RPMI8226 (cell line): ENCODE measurements around the gene RGS7.
"Not testable (repeated sequence)": the region's sequence is repeated elsewhere in the genome, so short reads cannot be mapped to it uniquely, and the experiment has no call there.

Experiments
- DNase-seq: peaks from one replicate; pipeline ENCODE4 v3.0.0-alpha.2; 2015

RGS7 gene

GRCh38 chr1:241331328-241332036 lies 25.5 kb downstream of the RGS7 start:
- DNase-seq: no peak

DNA sequence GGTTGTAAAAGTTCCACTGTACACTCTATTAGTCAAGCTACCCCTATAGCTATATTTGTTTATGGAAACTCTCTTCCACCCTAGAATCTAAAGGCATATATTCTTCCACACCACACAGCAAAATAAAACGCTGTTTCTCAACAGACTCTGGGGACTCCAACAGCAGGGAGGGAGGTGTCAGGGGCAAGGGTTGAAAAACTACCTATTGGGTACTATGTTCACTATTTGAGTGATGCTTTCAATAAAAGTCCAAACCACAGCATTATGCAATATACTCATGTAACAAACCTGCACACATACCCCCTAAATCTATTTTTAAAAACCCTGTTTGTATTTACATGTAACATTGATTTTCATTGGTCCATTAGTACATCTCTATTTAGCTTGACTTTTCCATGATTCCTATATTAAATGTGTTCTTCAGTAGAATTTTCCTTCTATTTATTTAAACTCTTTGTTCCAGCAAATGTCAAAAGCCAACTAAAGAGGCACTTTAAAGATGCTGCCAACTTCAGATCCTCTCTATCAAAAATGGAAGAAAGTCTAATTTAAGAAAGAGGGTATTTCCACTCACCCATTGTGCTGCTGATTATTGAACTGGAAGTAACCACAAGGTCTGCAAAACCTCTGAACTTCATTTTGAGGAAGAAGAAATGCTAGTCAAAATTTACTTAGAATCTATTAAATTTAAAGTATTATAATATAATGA lies 26.2 kb downstream of the RGS7 start:
- no peak for DNase-seq

- no peak for DNase-seq
Measured at GRCh38 chr1:241325456-241325855, 31.5 kb downstream of the RGS7 start.

GRCh38 chr1:241323514-241324195 lies 33.4 kb downstream of the RGS7 start:
- DNase-seq: peak; percentile 49

GRCh38 chr1:241317676-241318075 lies 39.3 kb downstream of the RGS7 start:
- DNase-seq: no peak

DNA sequence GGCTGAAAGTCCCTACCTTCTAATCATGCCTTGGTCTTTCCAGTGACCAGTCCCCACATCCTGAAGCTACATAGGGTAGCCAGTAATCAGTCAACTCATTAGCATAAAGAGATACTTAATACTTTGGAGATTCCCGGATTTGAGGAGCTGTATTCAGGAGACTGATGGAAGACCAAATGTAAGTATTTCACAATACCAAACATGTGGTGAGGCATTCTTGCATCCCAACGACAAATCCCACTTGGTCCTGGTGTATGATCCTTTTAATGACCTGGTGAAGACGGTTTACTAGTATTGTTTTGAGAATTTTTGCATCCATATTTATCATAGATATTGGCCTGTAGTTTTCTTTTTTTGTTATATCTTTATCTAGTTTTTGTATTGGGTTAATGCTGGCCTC lies 40.6 kb downstream of the RGS7 start:
- no peak for DNase-seq

- no peak for DNase-seq
Measured at GRCh38 chr1:241311056-241311746, 45.8 kb downstream of the RGS7 start.

DNA sequence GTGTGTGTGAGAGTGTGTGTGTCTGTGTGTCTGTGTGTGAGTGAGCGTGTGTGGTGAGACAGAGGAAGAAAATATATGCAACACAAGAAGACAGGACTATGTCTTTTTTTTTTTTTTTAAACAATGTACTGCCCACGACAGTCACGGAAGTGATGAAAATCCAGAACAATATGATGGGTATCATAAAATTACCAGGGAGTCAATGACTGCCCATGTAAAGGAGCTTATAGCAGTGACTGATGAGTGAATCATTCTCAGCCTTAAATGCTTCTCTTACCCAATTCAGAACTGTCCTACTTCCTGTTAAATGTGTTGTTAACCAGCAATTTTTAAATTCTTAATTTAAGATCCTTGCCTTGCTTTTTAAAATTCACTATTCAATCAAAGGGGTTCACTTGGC lies 46.6 kb downstream of the RGS7 start:
- DNase-seq: no peak

DNA sequence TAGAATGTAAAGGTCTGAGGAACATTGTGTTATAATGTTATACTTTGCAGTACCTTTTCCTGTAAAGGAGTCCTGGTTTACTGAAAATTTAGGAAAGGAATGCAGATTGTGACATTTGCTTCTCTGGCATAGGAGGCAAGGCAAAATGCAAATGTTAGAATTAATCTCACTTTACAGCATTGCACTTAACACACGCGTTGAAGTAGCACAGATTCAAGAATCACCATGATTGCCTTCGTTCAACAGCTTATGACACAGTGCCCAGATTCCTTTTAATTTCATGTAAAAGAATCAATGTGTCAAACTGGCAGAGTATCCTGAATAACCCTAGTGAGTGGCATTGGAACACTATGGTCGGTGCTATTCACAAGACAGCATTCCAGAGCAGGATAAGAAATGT lies 47.4 kb downstream of the RGS7 start:
- DNase-seq: no peak

GRCh38 chr1:241308471-241308870 lies 48.5 kb downstream of the RGS7 start:
- no peak for DNase-seq

DNA sequence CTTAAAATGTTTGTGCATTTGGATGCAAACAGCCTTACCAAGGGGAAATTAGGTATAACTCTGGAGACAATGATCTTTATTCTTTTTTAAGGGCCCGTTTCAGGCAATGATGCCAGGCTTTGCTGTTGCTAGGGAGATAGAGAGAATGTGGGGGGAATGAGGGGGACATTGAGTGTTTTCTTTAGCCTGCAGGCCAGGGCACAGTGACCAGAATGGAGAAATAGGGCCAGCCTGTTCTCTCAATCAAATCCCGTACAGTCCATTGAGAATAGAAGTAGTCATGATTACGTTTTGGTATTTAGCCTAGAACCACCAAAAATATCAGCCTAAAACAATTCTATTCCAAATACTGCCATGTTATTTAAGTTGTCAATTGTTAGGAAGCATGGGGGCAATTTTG lies 49.0 kb downstream of the RGS7 start:
- DNase-seq: no peak

- DNase-seq: no peak
Measured at GRCh38 chr1:241306125-241306790, 50.7 kb downstream of the RGS7 start.

DNA sequence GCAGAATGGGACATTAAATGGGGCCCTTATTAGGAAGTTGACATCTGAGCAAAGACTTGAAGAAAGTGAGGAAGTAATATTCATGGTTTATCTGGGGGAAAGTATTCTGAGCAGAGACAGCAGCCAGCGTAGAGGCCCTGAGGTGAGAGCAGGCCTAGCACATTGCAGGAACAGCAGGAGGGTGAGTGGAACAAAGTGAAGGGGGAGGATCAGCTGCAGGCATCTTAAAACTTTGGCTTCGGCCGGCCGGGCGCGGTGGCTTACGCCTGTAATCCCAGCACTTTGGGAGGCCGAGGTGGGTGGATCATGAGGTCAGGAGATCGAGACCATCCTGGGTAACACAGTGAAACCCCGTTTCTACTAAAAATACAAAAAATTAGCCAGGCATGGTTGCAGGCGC lies 55.0 kb downstream of the RGS7 start:
- not testable (repeated sequence) for DNase-seq

DNA sequence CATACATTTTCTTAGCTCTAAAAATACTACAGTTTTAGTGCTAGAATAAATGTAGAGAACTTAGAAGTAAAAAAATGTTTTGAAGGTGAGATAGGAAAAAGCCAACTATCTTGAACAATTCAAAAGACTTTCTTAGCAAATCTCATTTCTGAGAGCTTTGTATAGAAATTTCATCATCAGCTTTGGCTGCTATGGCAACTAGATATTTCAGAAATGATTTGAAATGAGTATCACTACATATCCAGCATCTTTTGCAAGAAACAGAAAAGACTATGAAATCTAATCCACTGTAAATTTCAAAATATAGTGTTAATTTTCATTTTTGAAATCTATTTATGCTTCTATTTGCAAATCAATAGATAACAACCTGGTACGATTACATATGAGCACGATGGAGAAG lies 57.7 kb downstream of the RGS7 start:
- DNase-seq: no peak

DNA sequence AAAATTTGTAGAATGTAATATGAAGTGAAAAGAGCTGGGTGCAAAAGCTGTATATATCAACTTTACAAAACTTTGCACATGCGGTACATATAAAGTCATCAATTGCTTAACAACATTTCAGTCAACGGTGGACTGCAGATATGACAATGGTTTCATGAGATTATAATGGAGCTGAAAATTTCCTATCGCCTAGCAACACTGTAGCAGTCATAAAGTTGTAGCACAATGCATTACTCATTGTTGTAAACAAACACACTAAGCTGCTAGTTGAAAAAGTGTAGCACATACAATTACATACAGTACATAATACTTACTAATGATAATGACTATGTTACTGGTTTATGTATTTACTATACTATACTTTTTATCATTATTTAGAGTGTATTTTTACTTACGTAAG lies 64.0 kb downstream of the RGS7 start:
- no peak for DNase-seq

GRCh38 chr1:241291548-241291947 lies 65.5 kb downstream of the RGS7 start:
- DNase-seq: not testable (repeated sequence)

GRCh38 chr1:241286486-241286885 lies 70.5 kb downstream of the RGS7 start:
- DNase-seq: no peak

DNA sequence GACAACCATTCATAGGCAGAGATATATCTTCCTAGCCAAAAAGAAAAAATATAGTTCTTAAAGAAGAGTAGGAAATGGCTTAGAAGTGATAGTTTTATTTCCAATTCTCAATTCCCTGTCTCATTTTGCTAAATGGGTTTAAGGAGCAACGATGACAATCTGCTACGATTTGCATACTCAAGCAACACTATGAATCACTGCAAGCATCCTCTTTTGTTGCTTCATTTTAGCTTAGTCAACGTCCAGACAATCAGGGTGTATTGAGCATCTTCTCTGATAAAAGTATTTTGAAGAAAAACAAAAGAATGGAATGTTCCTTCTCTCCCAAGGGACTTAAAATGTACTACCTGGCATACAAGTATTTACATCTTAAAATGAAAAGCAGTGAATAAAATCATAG lies 80.6 kb downstream of the RGS7 start:
- no peak for DNase-seq

DNA sequence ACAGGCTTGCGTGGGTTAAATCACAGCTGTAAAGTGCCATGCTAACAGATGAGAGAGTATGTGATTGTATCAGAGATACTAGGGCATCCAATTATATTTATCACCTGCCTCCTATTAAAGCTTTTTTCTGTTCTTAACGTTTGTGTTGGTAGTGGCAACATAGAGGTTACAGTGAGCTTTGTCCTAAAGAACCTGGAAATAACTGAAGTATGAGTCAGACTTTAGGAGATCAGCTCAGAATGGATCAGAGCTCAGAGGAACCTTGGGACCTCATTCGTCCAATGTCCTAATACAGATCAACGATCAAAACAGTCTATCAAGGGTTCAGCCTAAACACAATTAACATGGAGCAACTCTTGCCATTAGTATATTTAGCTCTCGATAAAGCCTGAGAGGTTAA lies 81.0 kb downstream of the RGS7 start:
- DNase-seq: no peak

DNA sequence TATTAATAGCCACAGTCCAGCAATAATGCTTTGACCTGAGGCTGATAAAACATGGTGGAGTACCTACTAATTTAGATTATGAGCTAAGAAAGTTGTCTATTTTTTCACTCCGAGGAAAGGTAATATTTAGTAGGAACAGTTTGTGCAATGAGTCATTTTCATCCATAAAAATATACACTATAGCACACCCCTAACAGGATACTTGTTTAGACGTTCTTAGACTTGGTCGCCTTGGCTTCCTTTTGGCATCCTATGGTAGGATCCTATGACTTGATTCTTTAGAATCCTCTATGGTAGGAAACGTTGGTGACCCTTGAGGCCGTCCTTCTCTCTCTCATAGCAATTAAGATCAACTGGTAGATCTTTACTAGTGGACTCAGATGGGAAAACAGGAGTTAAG lies 81.8 kb downstream of the RGS7 start:
- no peak for DNase-seq

DNA sequence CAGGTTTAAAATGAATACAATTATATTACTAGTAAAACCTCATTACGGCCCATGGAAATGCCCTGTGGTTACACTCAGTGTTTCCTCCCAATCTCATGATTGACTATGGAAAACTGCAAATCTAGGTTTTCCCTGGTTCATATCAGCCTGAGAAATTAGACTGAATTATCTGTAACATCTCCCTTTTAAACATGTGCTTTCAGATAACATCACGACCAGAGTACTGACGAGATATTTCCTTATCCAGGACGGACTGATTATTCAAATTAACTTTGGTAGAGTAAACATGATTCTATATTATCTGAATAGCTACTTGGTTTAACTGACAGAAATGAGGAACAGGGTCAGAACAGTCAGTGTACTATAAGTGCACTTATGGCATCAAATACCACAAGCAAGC lies 82.3 kb downstream of the RGS7 start:
- no peak for DNase-seq

GRCh38 chr1:241272828-241273227 lies 84.2 kb downstream of the RGS7 start:
- DNase-seq: no peak

DNA sequence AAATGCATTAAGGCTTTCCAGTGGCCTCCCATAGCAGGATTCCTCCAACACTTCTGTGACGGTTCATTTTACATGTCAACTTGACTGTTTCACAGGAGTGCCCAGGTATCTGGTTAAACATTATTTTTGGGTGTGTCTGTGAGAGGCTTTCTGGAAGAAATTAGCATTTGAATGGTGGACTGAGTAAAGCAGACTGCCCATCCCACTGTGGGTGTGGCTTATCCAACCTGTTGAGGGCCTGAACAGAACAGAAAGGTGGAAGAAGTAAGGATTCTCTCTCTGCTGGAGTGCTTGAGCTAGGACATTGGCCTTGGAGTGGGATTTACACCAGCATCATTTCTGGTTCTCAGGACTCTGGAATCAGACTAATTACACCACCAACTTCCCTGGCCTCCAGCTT lies 85.6 kb downstream of the RGS7 start:
- no peak for DNase-seq
